A549 treated with Mapracorat at 1 μM for 4 hours (cell line): ENCODE results near the gene C21orf91. TPM values are rescaled to one million over a fixed set of nuclear protein-coding genes. Genes with fewer than 3 reads are reported as not detected.

Source experiments
- total RNA-seq: library from RNA; stranded (reverse); fragments of 200-300 nt; extraction: Qiagen RNA extraction; gene quantifications from 5 replicates; pipeline ENCODE4 v1.2.3, GENCODE V29; 2022

C21orf91 gene
- total RNA-seq = 1.2 to 2.7 TPM (median 2.1 TPM) in 5 replicates

GRCh38 chr21:17819114-17819876 lies at the start of gene C21orf91:
Gene C21orf91 (minus strand): TSS chr21:17819356. CDS start chr21:17818318, 1,038 bp downstream.

Other genes starting within 250 kb of the C21orf91 start
- 21.4 to 27.8 TPM (median 27.4 TPM) in 5 replicates for gene BTG3, start 206.5 kb downstream of the C21orf91 start, total RNA-seq